ENCODE measurements around the gene EVI2A.
A peak's percentile ranks its signal among the peaks of the same experiment; 100 is the strongest.

EVI2A gene

GRCh38 chr17:31269036-31269577 lies 52.3 kb downstream of the EVI2A start:
- 100% methylated on average over 2 of the region's 2 CpGs for WGBS
- H3K27ac ChIP-seq (ENCODE audit: low read length, poor library complexity, severe bottlenecking): peak overlapping the region; percentile 88
- no peak overlapping the region for H4K8ac ChIP-seq (ENCODE audit: low read length)

More at GRCh38 chr17:31269036-31269577, 52.3 kb downstream of the EVI2A start:
- H3K4ac ChIP-seq (ENCODE audit: low read depth in 1 of 2, low read length in 2 of 2): no peak overlapping the region
- peaks cover 9% of the 10 kb centered on the region for H3K4me1 ChIP-seq (ENCODE audit: control insufficient read depth, insufficient read depth, low read depth, low read length)
- H3K27me3 ChIP-seq (ENCODE audit: control insufficient read depth in 1 of 2, insufficient read depth in 1 of 2, low read length in 2 of 2): no peaks in the 10 kb centered on the region
- no peak overlapping the region for H3K23ac ChIP-seq (ENCODE audit: low read length in 2 of 2)
- no peak overlapping the region for H3K4me3 ChIP-seq (ENCODE audit: insufficient read depth in 1 of 2, low read depth in 1 of 2, low read length in 2 of 2)
- H2BK120ac ChIP-seq (ENCODE audit: low read depth, low read length): peak overlapping the region; percentile 61
- no peak overlapping the region for H2BK12ac ChIP-seq (ENCODE audit: low read length in 2 of 2)
- H4K91ac ChIP-seq (ENCODE audit: low read length): no peak overlapping the region
- no peaks in the 10 kb centered on the region for H3K9me3 ChIP-seq (ENCODE audit: control insufficient read depth, low read length)
- H3K4me2 ChIP-seq (ENCODE audit: low read length, poor library complexity, severe bottlenecking): no peak overlapping the region
- no peak for DNase-seq
- peak overlapping the region; percentile 62 for H3K9ac ChIP-seq (ENCODE audit: low read length)
- peak overlapping the region; percentile 94 for H2AK5ac ChIP-seq (ENCODE audit: low read length, severe bottlenecking)
- no peak overlapping the region for H3K18ac ChIP-seq (ENCODE audit: low read depth in 1 of 2, low read length in 2 of 2)
- H3K79me1 ChIP-seq (replicated peaks; ENCODE audit: low read length, poor library complexity, severe bottlenecking): peaks cover 4% of the 10 kb centered on the region
- no peak overlapping the region for H2BK5ac ChIP-seq (ENCODE audit: low read depth, low read length, poor library complexity, severe bottlenecking)
- H3K36me3 ChIP-seq (ENCODE audit: control insufficient read depth in 1 of 2, insufficient read depth in 2 of 2, low read depth in 1 of 2, low read length in 2 of 2): peaks cover 0 to 33% of the 10 kb centered on the region in 2 experiments
- no peak overlapping the region for H3K14ac ChIP-seq (ENCODE audit: low read length in 2 of 2)
- H2AFZ ChIP-seq (ENCODE audit: low read depth, low read length): no peak overlapping the region
- H2BK15ac ChIP-seq (ENCODE audit: low read depth, poor library complexity, severe bottlenecking): no peak overlapping the region

All from mesenchymal stem cell (in vitro differentiated cells and primary cell).